Activated B cell treated with CpG ODN at 0.5 μM for 24 hours (primary cell): ENCODE results near the gene CDKN2AIP. TPM values are rescaled to one million over a fixed set of nuclear protein-coding genes. Genes with fewer than 3 reads are reported as not detected.

ENCODE experiments used
- ATAC-seq: fragments of 200-7000 bp; cut with Tn5 transposase; one replicate; pipeline ENCODE4 v1.10.0; 2021; ENCODE audit warnings: low read depth, mild to moderate bottlenecking, moderate library complexity
- CTCF ChIA-PET: fragments of 350-600 bp; sonication (Branson Sonifier 250); formaldehyde crosslinking; loops from one replicate; lab custom pipeline; 2021; ENCODE audit warnings: antibody characterized with exemption; lab: Charles Lee
- POLR2A ChIA-PET: fragments of 350-600 bp; sonication (Branson Sonifier 250); formaldehyde crosslinking; loops from one replicate; lab custom pipeline; 2021; ENCODE audit warnings: antibody characterized with exemption; lab: Charles Lee
- DNase-seq: peaks from one replicate; pipeline ENCODE4 v3.0.0; 2022
- H3K27ac Mint-ChIP-seq: one replicate; pipeline ENCODE4 v1.8.0; 2020; ENCODE audit warnings: mixed read lengths
- H3K27me3 Mint-ChIP-seq: one replicate; pipeline ENCODE4 v1.8.0; 2021; ENCODE audit warnings: mixed read lengths
- H3K36me3 Mint-ChIP-seq: one replicate; pipeline ENCODE4 v1.8.0; 2021; ENCODE audit warnings: low read depth, mixed read lengths
- H3K4me1 Mint-ChIP-seq: one replicate; pipeline ENCODE4 v1.8.0; 2021; ENCODE audit warnings: mixed read lengths
- H3K4me3 Mint-ChIP-seq: one replicate; pipeline ENCODE4 v1.8.0; 2020; ENCODE audit warnings: mild to moderate bottlenecking, mixed read lengths
- H3K9me3 Mint-ChIP-seq: one replicate; pipeline ENCODE4 v1.8.0; 2020; ENCODE audit warnings: mixed read lengths
- intact Hi-C: fragments of 100-400 bp; cut with micrococcal nuclease; formaldehyde crosslinking; loops from one replicate; pipeline ENCODE4 v1.15.1; 2024
- total RNA-seq: library from RNA; stranded (reverse); gene quantifications from 2 replicates; pipeline ENCODE4 v1.2.3, GENCODE V29; 2022
- TF ChIP-seq, protein P1 (sequence below): fragments of 200-600 bp; IDR thresholded peaks from one replicate; pipeline ENCODE4 v1.8.0; 2022; ENCODE audit warnings: antibody characterized with exemption, mild to moderate bottlenecking

The CDKN2AIP gene
- total RNA-seq, 1 donor from 2014 or later, result 21.8 TPM

DNA sequence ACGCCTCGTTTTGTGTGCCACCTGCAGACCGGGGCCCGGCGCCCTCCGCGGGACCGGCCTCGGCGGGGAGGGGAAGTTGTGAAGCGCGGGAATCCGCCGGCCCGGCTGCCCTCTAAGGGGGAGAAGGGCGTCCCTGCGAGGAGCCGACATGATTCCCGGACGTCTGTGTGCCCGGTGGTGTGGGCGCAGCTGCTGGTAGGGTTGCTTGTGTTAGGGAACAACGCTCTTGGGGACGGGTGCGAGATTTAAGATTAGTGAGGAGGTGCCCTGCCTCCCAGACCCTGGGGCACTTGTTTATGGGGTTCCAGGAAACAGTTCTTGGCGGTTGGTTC, 627 bp downstream of the CDKN2AIP start:
- Mint-ChIP-seq H3K27ac (peak overlapping the region; percentile 95), H3K4me3 (peak overlapping the region; percentile 95), H3K9me3 (no peaks in the 10 kb centered on the region), H3K27me3 (no peaks in the 10 kb centered on the region), H3K36me3 (peaks cover 46% of the 10 kb centered on the region), H3K4me1 (peaks cover 36% of the 10 kb centered on the region)
- ChIA-PET CTCF (interaction anchor here (1.2 to 3.2 kb wide), 2 partner anchors 38 to 527 kb away, joined by 3 to 18 read pairs; no protein-coding TSS in a partner anchor), POLR2A (interaction anchor here (0.8 to 3.9 kb wide), 4 partner anchors 37 to 528 kb away, joined by 3 to 41 read pairs (median 15); partner anchors contain the start of genes DCTD and ING2)
- DNase-seq, result no peak
- TF ChIP-seq, protein P1, sequence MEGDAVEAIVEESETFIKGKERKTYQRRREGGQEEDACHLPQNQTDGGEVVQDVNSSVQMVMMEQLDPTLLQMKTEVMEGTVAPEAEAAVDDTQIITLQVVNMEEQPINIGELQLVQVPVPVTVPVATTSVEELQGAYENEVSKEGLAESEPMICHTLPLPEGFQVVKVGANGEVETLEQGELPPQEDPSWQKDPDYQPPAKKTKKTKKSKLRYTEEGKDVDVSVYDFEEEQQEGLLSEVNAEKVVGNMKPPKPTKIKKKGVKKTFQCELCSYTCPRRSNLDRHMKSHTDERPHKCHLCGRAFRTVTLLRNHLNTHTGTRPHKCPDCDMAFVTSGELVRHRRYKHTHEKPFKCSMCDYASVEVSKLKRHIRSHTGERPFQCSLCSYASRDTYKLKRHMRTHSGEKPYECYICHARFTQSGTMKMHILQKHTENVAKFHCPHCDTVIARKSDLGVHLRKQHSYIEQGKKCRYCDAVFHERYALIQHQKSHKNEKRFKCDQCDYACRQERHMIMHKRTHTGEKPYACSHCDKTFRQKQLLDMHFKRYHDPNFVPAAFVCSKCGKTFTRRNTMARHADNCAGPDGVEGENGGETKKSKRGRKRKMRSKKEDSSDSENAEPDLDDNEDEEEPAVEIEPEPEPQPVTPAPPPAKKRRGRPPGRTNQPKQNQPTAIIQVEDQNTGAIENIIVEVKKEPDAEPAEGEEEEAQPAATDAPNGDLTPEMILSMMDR, result no peak
- intact Hi-C loops, result loop anchor here (2.0 to 10.0 kb wide), 2 partner anchors 28 to 1380 kb away; partner anchors contain the start of gene ACSL1
- ATAC-seq, result peak; percentile 16

DNA sequence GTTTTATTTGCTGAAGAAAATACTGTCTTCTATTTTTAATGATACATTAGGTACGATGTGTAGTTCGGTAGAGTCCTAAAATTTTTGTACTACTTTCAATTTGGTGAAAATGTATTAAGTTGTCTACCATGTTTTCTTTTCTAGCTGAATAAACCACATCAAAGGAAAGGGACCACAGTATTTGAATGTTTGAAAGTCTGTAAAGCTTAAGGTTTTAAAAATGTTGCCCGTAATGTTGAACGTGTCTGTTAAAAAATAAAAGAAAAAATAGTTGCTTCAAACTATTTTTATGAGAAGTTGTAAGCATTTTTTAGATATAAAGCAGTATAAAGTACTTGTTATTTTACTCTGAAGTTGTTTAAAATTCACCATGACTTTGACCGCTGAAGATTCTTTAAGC, 3.2 kb downstream of the CDKN2AIP start:
- Mint-ChIP-seq H3K27me3 (no peaks in the 10 kb centered on the region), H3K36me3 (peaks cover 67% of the 10 kb centered on the region), H3K4me1 (peaks cover 36% of the 10 kb centered on the region), H3K4me3 (no peak overlapping the region), H3K27ac (no peak overlapping the region), H3K9me3 (no peaks in the 10 kb centered on the region)
- ChIA-PET CTCF (no interaction called here), POLR2A (no interaction called here)
- TF ChIP-seq, protein P1, result no peak
- no peak for ATAC-seq
- intact Hi-C loops, result loop anchor here (10.0 kb wide), 1 partner anchor 1377 kb away; the partner anchor contains the start of gene ACSL1
- no peak for DNase-seq

DNA sequence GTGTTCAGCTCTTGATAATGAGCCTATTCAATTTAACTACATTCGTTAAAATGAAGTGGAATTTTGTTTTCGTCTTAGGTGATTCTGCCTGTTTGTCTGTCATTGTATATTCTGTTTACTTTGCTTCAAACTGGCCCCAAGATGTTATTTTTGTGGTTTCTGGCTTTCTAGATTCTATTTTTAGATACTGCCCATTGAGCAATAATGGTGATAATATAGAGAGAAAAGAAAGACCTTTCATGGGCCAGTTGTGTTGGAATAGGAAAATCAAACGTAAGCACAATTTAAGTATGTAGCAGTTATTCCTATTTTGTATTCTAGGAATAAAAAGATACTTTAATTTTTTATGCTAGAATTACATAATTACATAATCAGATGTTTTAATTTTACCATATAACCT, 4.0 kb downstream of the CDKN2AIP start:
- Mint-ChIP-seq H3K27me3 (no peaks in the 10 kb centered on the region), H3K27ac (no peak overlapping the region), H3K4me1 (peaks cover 31% of the 10 kb centered on the region), H3K36me3 (peaks cover 71% of the 10 kb centered on the region), H3K9me3 (no peaks in the 10 kb centered on the region), H3K4me3 (no peak overlapping the region)
- ChIA-PET POLR2A (no interaction called here), CTCF (no interaction called here)
- intact Hi-C loops, result loop anchor here (10.0 kb wide), 1 partner anchor 1376 kb away; the partner anchor contains the start of gene ACSL1
- ATAC-seq (no peak), DNase-seq (no peak)
- TF ChIP-seq, protein P1, result no peak

DNA sequence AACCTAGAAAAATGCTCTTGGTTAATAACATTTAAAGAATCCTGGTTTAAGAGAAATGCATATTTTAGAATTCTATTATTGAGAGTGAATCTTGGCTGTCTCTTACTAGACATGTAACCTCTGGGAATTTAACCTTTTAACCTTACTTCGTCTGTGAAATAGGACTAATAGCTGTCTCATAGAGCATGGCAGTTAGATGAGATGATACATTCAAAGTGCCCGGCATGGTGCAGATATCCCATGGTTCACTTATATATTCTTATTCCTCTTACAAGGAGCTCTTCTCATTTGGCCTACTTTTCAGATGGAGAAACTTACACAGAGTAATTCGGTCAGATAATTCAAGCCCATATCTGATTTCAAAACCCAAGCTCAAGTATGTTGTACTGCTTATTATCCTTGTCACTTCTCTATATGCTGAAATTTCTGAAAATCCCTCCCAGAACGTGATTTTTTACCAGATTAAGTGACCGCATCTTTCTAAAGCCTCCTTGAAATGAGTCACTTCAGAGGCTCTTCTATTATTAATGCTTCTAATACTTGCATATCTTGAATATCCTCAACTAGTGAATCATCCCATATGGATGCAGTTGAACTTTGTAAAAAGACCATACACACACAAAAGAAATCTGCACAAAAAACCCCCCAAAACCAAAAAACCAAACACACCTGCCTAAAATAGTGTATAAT, 4.9 kb downstream of the CDKN2AIP start:
- Mint-ChIP-seq H3K27me3 (no peaks in the 10 kb centered on the region), H3K4me1 (peaks cover 26% of the 10 kb centered on the region), H3K36me3 (peaks cover 72% of the 10 kb centered on the region), H3K4me3 (no peak overlapping the region), H3K27ac (no peak overlapping the region), H3K9me3 (no peaks in the 10 kb centered on the region)
- intact Hi-C loops, result loop anchor here (10.0 kb wide), 1 partner anchor 1375 kb away; the partner anchor contains the start of gene ACSL1
- DNase-seq (no peak), ATAC-seq (no peak)
- POLR2A ChIA-PET, result no interaction called here
- CTCF ChIA-PET, result no interaction called here
- TF ChIP-seq, protein P1, result no peak

DNA sequence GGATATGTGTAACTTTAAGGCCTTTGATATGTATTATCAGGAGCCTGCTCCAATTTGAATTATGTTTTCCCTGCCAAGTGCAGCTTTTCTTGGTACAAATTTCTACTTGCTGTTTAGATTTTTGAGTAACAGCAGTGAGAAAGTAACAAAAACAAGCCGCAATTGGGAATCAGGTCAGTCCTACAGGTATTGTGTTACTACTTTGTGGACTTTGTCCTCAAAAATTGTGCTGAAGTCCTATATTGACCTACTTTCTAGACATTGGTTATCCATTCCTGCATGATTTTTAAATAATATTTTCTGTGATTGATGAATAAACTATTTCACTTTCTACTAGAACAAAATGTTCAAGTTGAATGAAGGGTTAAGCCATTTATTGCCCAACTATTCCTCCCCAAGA, 5.7 kb downstream of the CDKN2AIP start:
- H3K9me3 Mint-ChIP-seq, result no peaks in the 10 kb centered on the region
- peaks cover 25% of the 10 kb centered on the region for H3K4me1 Mint-ChIP-seq
- ATAC-seq, result no peak
- peaks cover 67% of the 10 kb centered on the region for H3K36me3 Mint-ChIP-seq
- H3K4me3 Mint-ChIP-seq, result no peak overlapping the region
- DNase-seq, result no peak
- ChIA-PET CTCF (no interaction called here), POLR2A (no interaction called here)
- intact Hi-C loops, result no loop called here
- TF ChIP-seq, protein P1, result no peak
- H3K27me3 Mint-ChIP-seq, result no peaks in the 10 kb centered on the region
- H3K27ac Mint-ChIP-seq, result no peak overlapping the region
